ENCODE results near the gene MAGEB16. TPM values are rescaled to one million over a fixed set of nuclear protein-coding genes. Genes with fewer than 3 reads are reported as not detected.

MAGEB16 gene
- total RNA-seq, 1 experiment from 2014 or later = not detected

DNA sequence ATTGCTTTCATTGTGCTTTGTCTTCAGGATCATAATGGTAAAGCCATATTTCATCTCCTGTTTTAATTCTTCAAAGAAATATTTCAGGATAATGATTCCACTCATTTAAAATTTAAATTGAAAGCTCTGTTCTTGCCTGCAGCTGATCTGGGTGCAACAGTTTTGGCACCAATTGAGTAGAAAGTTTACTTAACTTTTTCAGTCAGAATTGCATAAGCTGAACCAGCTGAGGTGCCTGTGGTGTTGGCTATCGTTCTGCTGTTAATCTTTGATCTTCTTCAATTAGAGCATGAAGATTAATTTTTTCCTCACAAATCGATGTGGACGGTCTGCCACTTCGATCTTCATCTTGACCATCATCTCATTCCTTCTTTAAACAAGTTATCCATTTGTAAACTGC is 49.6 kb downstream of the MAGEB16 start:
- Histone ChIP-seq H3K4me1 (ENCODE audit: insufficient read depth, low read length) (no peaks in the 10 kb centered on the region), H3K79me2 (ENCODE audit: insufficient read depth, low read length) (no peaks in the 10 kb centered on the region), H2BK20ac (ENCODE audit: low read depth, low read length, poor library complexity, severe bottlenecking) (no peak overlapping the region), H3T11ph (ENCODE audit: low read length) (no peak overlapping the region), H3K27me3 (ENCODE audit: insufficient read depth, low read length) (no peaks in the 10 kb centered on the region), H3K14ac (ENCODE audit: insufficient read depth, low read length) (no peak overlapping the region), H4K20me1 (ENCODE audit: control insufficient read depth, insufficient read depth, insufficient read length) (no peaks in the 10 kb centered on the region), H3K27ac (ENCODE audit: insufficient read length, low read depth, low read length) (no peak overlapping the region), H2BK15ac (ENCODE audit: low read depth, low read length) (no peak overlapping the region), H3K23ac (ENCODE audit: insufficient read length, low read depth, low read length) (no peak overlapping the region), H3K79me1 (ENCODE audit: insufficient read depth, low read depth, low read length, poor library complexity, severe bottlenecking) (no peaks in the 10 kb centered on the region), H2BK120ac (ENCODE audit: low read depth, low read length, poor library complexity, severe bottlenecking) (no peak overlapping the region), H3K23me2 (ENCODE audit: insufficient read length, low read depth, low read length, poor library complexity, severe bottlenecking) (no peaks in the 10 kb centered on the region), H3K18ac (ENCODE audit: insufficient read length, low read depth, low read length) (no peak overlapping the region), H3K9me3 (ENCODE audit: control insufficient read depth, low read depth, low read length) (no peaks in the 10 kb centered on the region), H4K5ac (ENCODE audit: insufficient read length, low read depth, low read length) (no peak overlapping the region), H2BK5ac (ENCODE audit: insufficient read length, low read length) (no peak overlapping the region), H3K56ac (ENCODE audit: insufficient read length, low read depth, low read length) (no peak overlapping the region), H3K4me2 (ENCODE audit: insufficient read depth, insufficient read length, low read length) (no peak overlapping the region), H2AK5ac (ENCODE audit: insufficient read length, low read length) (no peak overlapping the region), H4K8ac (replicated peaks; ENCODE audit: insufficient read length, low read depth, low read length) (no peak overlapping the region), H3K4ac (ENCODE audit: low read depth, low read length) (no peak overlapping the region), H3K9ac (ENCODE audit: extremely low read depth, insufficient read length, low read length) (no peak overlapping the region), H4K91ac (ENCODE audit: insufficient read length, low read depth, low read length) (no peak overlapping the region), H2AFZ (ENCODE audit: low read length) (no peak overlapping the region), H2BK12ac (ENCODE audit: insufficient read length, low read depth, low read length) (no peak overlapping the region)
- H3K36me3 Mint-ChIP-seq (ENCODE audit: insufficient read depth in 1 of 3, low read depth in 3 of 3) = peaks cover 0 to 3% (median 2%) of the 10 kb centered on the region in 3 experiments; a peak in 3 of 7 replicates
- WGBS (ENCODE audit: extremely low coverage, insufficient read length, low lambda C conversion rate) = no CpG with 5 or more reads among the region's 4 CpGs
- H3K4me3 Mint-ChIP-seq = no peak overlapping the region
- H3K9me3 Mint-ChIP-seq = peaks cover 53 to 56% of the 10 kb centered on the region in 2 experiments
- H3K27ac Mint-ChIP-seq = no peak overlapping the region
- TF ChIP-seq, protein P1, sequence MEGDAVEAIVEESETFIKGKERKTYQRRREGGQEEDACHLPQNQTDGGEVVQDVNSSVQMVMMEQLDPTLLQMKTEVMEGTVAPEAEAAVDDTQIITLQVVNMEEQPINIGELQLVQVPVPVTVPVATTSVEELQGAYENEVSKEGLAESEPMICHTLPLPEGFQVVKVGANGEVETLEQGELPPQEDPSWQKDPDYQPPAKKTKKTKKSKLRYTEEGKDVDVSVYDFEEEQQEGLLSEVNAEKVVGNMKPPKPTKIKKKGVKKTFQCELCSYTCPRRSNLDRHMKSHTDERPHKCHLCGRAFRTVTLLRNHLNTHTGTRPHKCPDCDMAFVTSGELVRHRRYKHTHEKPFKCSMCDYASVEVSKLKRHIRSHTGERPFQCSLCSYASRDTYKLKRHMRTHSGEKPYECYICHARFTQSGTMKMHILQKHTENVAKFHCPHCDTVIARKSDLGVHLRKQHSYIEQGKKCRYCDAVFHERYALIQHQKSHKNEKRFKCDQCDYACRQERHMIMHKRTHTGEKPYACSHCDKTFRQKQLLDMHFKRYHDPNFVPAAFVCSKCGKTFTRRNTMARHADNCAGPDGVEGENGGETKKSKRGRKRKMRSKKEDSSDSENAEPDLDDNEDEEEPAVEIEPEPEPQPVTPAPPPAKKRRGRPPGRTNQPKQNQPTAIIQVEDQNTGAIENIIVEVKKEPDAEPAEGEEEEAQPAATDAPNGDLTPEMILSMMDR (conservative IDR thresholded peaks at IDR 0.05) = no peak
- DNase-seq = no peak
- H3K27me3 Mint-ChIP-seq (ENCODE audit: low read depth) = no peaks in the 10 kb centered on the region
- H3K4me1 Mint-ChIP-seq = no peaks in the 10 kb centered on the region

Other genes with a start within 250 kb of the MAGEB16 start
- gene CFAP47, start 121.4 kb downstream of the MAGEB16 start, total RNA-seq (2021) = 0.09 TPM in 1 of 2 replicates, not detected in the other